GM12873 (cell line): ENCODE results near the gene DGCR2.

ENCODE experiments used
- CTCF ChIP-seq: IDR thresholded peaks from 2 replicates; pipeline ENCODE4 v1.5.1; 2012; ENCODE audit warnings: low read depth, mild to moderate bottlenecking, moderate library complexity, low read length, control low read depth; ENCODE audit not compliant: insufficient read depth; ENCODE audit errors: missing control alignments

Gene DGCR2

GRCh38 chr22:18995327-18995711 lies 126.9 kb downstream of the DGCR2 start:
- TF ChIP-seq CTCF, result no peak

- TF ChIP-seq CTCF, result no peak
These were observed 127.4 kb downstream of the DGCR2 start for GRCh38 chr22:18994701-18995326.

- TF ChIP-seq CTCF, result no peak
These were observed 128.2 kb downstream of the DGCR2 start for GRCh38 chr22:18994056-18994455.

- no peak for TF ChIP-seq CTCF
These were observed 129.5 kb downstream of the DGCR2 start for GRCh38 chr22:18992543-18993198.

- TF ChIP-seq CTCF, result no peak
These were observed 130.3 kb downstream of the DGCR2 start for GRCh38 chr22:18991821-18992442.

GRCh38 chr22:18991138-18991432 lies 131.1 kb downstream of the DGCR2 start:
- TF ChIP-seq CTCF, result no peak

GRCh38 chr22:18990355-18991137 lies 131.7 kb downstream of the DGCR2 start:
- no peak for TF ChIP-seq CTCF
